Retina (tissue), 1 donor: ENCODE measurements around the gene PIAS2.

Experiments used
- DNase-seq: peaks from one replicate; pipeline ENCODE4 v3.0.0-alpha.2; 2016

Gene PIAS2

DNA sequence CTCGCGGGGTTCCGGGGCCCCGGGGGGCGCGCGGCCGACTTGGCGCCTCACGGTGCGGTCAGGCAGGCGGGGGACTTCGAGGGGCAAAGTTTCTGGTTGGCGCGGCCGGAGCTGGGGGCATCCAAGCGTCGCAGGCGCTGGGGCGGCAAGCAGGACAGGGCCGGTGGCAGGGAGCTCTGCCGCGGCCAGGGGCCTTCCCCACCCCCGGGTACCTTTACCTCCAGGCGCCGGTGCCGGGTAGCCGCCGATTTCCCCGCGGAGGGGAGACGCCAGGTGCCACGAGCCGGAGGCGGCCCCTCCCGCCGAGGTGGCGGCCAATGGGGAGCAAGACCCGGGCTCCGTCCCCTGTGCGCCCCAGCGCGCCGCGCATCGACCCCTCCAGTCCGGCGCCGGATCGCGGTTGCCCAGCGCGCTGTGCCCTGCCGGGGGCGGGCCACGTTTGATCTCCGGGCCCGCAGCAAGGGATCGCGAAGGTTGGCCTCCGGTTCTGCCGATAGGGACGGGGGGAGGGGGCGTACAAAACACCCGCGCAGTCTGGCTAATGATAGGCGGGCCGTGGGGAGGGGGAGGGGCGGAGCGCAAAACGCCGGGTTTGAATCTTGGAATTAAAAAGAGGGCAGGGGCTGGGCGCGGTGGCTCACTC, 160.6 kb downstream of the PIAS2 start, which contains the start of gene ST8SIA5:
Gene ST8SIA5, minus strand, starts transcription at position 495 of the 643 bp plus-strand sequence. CDS start 545 bp downstream, outside the sequence.
- DNase-seq, result peak; percentile 76

DNA sequence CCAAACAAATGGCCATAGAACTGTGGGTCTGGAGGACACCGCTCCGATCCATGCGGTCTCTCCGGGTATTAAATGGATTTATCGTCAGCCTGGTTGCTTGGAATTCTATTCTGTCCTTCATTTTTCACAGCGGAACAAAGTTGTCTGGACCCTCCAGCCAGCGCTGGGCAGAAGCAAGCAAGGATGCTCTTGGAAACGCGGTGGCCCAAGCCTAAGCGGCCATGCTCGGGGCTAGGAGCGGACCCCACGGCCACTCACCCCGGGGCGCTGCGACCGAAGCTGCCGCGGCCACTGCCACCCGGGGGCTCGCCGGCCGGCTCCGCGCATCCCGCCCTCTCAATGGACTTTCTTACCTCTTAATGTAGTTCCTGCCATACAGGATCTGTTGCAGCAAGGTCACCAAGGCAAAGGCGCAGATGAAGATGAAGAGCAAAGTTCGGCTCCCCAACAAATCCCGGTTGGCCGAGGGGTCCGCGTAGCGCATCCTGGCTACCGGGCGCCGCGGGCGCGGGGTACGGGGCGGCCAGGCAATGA, 161.2 kb downstream of the PIAS2 start:
- peak; percentile 70 for DNase-seq

DNA sequence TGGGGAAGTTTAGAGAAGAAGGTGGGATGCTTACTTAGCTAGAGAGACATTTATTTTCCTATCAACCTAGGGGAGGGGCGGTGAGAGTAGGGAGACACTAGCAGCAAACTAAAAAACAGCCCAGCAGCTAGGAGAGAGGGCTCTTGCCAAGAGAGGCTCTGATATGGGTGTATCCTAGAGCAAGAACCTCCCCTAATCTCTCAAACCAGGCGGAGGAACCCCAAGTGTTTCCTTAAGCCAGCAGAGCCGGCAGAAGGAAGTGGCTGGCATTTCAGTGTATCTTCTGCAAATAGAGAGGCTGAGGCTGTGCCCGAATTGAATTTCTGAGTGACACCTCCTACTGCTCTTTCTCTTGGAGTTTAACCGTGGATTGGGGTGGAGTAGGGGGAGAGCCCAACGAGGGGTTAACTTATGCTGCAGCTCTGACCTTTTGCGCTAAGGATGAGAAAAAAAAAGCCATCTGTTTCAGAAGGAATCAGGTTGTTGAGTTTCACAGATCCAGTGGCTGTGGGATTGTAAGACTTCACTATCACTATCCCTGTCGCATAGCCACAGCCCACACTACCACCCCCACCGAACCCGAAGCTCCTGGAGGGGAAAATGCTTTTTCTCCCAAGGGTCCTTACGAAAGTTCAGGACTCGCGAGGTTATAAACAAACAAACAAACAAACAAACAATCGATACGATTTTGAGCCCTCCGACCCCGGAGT, 161.8 kb downstream of the PIAS2 start:
- DNase-seq, result peak; percentile 38

DNA sequence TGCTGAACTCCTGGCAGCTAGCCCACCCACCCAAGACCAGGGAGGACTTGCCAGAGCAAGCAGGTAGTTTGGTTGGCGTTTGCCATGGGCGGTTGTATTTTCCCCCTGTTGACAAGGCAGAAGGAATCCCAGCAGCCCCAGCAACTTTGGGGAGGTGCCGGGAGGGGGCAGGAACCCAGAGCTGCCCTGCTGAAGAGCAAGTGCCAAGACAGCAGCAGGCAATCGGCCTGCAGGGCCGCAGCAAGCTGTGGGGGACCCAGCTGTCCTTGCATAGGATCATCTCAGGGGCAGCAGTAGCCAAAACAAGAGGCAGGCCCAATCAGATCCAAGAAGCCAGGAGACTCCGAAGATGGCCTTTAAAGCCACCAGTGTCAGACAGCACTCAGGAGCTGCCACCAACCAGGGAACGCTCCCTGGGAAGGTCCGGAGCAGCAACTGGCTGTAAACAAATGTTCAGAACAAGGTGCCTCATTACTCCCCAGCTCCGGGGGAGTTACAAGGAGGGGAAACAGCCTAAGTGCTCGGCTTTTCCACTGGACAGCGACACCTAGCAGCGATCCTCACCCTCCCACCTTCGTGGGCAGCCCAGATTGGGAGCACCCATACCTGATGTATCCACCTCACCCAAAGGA, 162.5 kb downstream of the PIAS2 start:
- peak; percentile 43 for DNase-seq

DNA sequence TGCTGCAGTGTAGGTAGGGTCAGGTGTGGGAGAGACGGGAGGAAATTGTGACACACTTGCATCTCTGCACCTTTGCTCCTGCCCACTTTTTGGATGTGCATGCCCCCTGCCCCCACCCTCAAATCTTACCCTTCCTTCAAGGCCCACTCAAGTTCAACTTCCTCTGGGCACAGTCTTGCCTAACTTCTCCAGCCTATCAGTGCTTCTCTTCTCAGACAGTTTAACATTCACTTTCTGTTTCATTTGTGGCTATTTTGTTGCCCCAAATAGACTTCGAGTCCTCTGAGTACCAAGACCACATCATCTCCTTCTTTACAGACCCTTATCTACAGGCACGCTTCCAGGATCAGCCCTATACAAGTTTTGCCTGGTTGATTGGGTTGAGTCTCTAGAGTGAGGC, 163.1 kb downstream of the PIAS2 start:
- no peak for DNase-seq
